ENCODE data around the gene TEAD1. TPM values are rescaled to one million over a fixed set of nuclear protein-coding genes. Genes with fewer than 3 reads are reported as not detected.
A peak's percentile ranks its signal among the peaks of the same experiment; 100 is the strongest.

Gene TEAD1
- total RNA-seq, 6 experiments from 2014 or later, result 218 to 252 (median 227) TPM

DNA sequence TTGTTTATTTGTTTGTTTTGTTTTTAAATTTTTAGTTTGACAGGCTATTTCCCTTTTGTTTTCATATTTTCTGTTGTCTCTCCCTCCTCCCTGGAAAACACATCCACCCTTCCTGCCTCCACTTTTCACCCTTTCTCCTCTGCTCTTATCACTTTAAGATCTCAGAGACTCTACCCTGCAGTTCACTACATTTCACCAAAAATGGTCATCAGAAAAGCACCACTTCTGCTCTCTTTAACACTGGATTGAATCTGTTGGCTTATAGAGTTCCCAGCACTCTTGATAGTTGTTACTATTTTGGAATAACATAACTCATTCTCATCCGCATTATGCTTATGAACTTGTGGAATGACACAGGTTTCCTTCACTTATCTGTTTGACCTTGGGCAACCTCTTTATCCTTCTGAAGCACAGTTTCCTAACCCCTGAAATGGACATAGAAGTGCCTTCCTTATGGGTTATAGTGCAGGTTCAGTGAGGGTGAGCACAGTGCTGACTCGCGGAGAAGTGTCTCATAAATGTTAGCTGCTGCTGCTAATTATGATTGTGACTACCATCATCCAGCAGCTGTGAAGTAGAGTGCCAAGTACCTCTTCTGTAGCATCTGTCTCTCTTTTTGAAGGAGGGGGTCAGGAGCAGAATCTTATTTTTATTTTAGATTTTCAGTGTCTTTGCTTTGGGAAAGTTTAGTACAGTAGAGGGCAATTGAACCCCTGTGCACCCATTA is 15.0 kb downstream of the TEAD1 start:
- TF ChIP-seq, protein P1, sequence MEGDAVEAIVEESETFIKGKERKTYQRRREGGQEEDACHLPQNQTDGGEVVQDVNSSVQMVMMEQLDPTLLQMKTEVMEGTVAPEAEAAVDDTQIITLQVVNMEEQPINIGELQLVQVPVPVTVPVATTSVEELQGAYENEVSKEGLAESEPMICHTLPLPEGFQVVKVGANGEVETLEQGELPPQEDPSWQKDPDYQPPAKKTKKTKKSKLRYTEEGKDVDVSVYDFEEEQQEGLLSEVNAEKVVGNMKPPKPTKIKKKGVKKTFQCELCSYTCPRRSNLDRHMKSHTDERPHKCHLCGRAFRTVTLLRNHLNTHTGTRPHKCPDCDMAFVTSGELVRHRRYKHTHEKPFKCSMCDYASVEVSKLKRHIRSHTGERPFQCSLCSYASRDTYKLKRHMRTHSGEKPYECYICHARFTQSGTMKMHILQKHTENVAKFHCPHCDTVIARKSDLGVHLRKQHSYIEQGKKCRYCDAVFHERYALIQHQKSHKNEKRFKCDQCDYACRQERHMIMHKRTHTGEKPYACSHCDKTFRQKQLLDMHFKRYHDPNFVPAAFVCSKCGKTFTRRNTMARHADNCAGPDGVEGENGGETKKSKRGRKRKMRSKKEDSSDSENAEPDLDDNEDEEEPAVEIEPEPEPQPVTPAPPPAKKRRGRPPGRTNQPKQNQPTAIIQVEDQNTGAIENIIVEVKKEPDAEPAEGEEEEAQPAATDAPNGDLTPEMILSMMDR (IDR thresholded peaks at IDR 0.05), result no peak
- H3K36me3 Mint-ChIP-seq (ENCODE audit: low read depth), result peaks cover 21% of the 10 kb centered on the region
- peak overlapping the region; percentile 60 for H3K4me3 Mint-ChIP-seq
- no peak for DNase-seq
- no peaks in the 10 kb centered on the region for H3K9me3 Mint-ChIP-seq
- H3K27me3 Mint-ChIP-seq (ENCODE audit: insufficient read depth), result peaks cover 4% of the 10 kb centered on the region; the same call in 1 of the 2 replicates
- H3K4me1 Mint-ChIP-seq (ENCODE audit: low read depth), result peaks cover 100% of the 10 kb centered on the region
- H3K27ac Mint-ChIP-seq, result peak overlapping the region; percentile 78

DNA sequence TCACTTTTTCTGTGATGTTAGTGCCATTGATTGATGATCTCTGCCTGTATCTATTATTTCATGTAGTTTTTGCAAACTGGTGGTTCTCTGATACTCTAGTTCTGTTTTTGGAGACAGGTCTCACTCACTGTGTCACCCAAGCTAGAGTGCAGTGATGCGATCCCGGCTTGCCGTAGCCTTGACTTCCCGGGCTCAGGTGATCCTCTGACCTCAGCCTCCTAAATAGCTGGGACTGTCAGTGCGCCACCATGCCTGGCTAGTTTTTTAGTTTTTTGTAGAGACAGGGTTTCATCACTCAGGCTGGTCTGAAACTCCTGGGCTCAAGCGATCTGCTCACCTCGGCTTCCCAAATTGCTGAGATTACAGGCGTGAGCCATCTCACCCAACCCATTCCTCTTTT is 16.4 kb downstream of the TEAD1 start:
- peaks cover 100% of the 10 kb centered on the region for H3K4me1 Mint-ChIP-seq (ENCODE audit: low read depth)
- H3K27ac Mint-ChIP-seq, result peak overlapping the region; percentile 87
- peak overlapping the region; percentile 48 for H3K4me3 Mint-ChIP-seq

DNA sequence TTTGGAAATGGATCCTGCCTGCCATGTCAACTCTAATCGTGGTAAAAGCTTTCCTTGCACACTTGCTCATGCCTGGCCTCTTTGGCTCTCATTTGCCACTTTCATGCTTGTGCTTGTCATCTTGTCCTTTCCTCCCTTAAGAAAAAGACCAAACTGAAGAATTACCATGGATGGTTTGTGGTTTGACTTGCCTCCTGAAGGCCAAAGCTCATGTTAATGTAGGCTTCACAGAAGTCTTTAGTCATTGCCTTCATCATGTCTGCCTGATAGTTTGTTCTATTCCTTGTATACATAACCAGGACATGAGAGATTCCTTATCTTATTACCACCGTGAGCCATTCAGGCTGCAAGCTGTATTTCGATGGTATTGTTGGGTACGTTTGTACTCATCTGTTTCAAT is 17.3 kb downstream of the TEAD1 start:
- DNase-seq, result peak; percentile 73
- Mint-ChIP-seq H3K27ac (peak overlapping the region; percentile 87), H3K4me1 (ENCODE audit: low read depth) (peaks cover 100% of the 10 kb centered on the region), H3K4me3 (peak overlapping the region; percentile 51), H3K27me3 (ENCODE audit: insufficient read depth) (peaks cover 1% of the 10 kb centered on the region; the same call in 1 of the 2 replicates), H3K9me3 (no peaks in the 10 kb centered on the region), H3K36me3 (ENCODE audit: low read depth) (peaks cover 20% of the 10 kb centered on the region)
- TF ChIP-seq, protein P1 (IDR thresholded peaks at IDR 0.05), result no peak

More for the DNA sequence above, 16.4 kb downstream of the TEAD1 start:
- H3K9me3 Mint-ChIP-seq, result no peaks in the 10 kb centered on the region
- H3K27me3 Mint-ChIP-seq (ENCODE audit: insufficient read depth), result peaks cover 1% of the 10 kb centered on the region; the same call in 1 of the 2 replicates
- DNase-seq, result no peak
- peaks cover 14% of the 10 kb centered on the region for H3K36me3 Mint-ChIP-seq (ENCODE audit: low read depth)
- TF ChIP-seq, protein P1 (IDR thresholded peaks at IDR 0.05), result no peak

DNA sequence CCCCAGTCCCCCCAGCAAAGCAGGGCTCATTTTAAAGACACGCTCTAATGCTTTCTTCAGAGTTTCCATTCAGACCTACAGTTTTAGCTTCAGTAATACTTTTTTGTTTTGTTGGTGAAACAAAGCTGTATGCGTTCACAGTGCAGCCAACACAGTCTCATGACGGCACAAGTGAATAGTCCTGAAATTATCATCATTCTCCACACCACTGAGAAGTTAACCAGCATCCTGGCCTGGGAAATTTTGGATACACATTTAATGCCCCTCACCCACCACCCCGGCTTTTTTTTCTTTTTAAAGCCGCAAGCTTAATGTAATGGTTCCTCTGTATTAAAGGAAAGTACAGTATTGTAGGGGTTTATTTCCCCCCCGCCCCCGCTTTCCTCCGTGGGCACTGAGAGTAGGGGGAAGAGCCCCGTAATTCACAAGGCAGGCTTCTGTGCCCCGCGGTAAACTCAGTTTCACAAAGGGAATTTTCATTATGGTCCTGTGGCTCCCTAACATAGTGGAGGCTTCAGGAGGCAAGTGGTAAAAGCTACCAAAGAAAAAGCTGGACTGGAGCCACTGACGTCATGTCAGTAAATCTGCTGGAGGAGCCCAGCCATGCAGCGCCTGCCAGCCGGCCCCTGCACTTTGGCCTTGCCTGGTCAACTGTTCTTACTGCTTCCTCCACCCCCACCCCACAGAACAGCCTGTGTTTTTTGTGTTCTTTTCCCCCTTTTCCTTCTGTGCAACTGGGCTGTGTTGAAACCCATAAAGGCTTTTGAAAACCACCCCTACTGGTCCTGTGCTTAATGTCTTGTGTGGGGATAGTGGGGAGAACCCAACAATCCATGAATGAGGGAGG is 18.2 kb downstream of the TEAD1 start:
- H3K36me3 Mint-ChIP-seq (ENCODE audit: low read depth), result peaks cover 25% of the 10 kb centered on the region
- H3K27ac Mint-ChIP-seq, result peak overlapping the region; percentile 100
- DNase-seq, result peak; percentile 84
- peaks cover 2% of the 10 kb centered on the region for H3K27me3 Mint-ChIP-seq (ENCODE audit: insufficient read depth)
- no peaks in the 10 kb centered on the region for H3K9me3 Mint-ChIP-seq
- H3K4me1 Mint-ChIP-seq (ENCODE audit: low read depth), result peaks cover 100% of the 10 kb centered on the region
- H3K4me3 Mint-ChIP-seq, result peak overlapping the region; percentile 87
- TF ChIP-seq, protein P1 (IDR thresholded peaks at IDR 0.05), result no peak

DNA sequence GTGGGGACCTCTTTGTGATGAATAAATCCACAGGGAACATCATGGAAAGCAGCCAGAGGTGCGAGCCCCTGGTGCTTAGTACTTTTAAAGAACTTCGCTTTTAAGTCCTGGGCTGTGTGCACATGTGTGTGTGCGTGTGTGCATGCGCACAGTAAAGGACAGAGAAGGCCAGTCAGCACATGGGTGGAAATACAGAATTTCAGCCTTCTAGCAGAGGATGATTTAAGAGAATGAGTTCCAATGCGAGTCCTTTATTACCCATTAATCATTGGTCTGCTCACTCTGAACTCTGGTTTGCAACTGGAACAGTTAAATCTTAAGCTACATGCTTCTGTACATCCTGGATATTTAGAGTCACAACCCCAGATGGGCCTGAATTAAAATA is 18.9 kb downstream of the TEAD1 start:
- Mint-ChIP-seq H3K36me3 (ENCODE audit: low read depth) (peaks cover 29% of the 10 kb centered on the region), H3K9me3 (no peaks in the 10 kb centered on the region), H3K27me3 (ENCODE audit: insufficient read depth) (peaks cover 3% of the 10 kb centered on the region), H3K4me1 (ENCODE audit: low read depth) (peaks cover 100% of the 10 kb centered on the region), H3K4me3 (peak overlapping the region; percentile 87), H3K27ac (peak overlapping the region; percentile 100)
- DNase-seq, result no peak
- TF ChIP-seq, protein P1 (IDR thresholded peaks at IDR 0.05), result no peak

All from HFFc6 (cell line).